MM.1S (cell line): Measurements from ENCODE around the gene TMEM244.

Experiments used
- CTCF ChIP-seq: fragments of 300-600 bp; sonication (generic); IDR thresholded peaks from 2 replicates; pipeline ENCODE4 v1.5.1; 2016; ENCODE audit warnings: antibody characterized with exemption, low read length, mixed read lengths
- EZH2 ChIP-seq: fragments of 300-600 bp; sonication (generic); optimal IDR thresholded peaks from 2 replicates; pipeline ENCODE3; 2017; ENCODE audit warnings: low read depth, mild to moderate bottlenecking, antibody characterized with exemption, low read length, mixed read lengths
- EZH2phosphoT487 ChIP-seq: fragments of 300-600 bp; sonication (generic); IDR thresholded peaks from 2 replicates; pipeline ENCODE4 v1.6.1; 2018; ENCODE audit warnings: antibody characterized with exemption, low read length

GRCh38 chr6:129889580-129889979, 28.5 kb upstream of the TMEM244 start:
- TF ChIP-seq CTCF = no peak
- no peak for TF ChIP-seq EZH2
- no peak for TF ChIP-seq EZH2phosphoT487
